Activated CD8-positive, alpha-beta memory T cell treated with anti-CD3 and anti-CD28 coated beads for 48 hours (primary cell): Measurements from ENCODE around the gene CCDC183.
"Not testable (repeated sequence)": the region's sequence is repeated elsewhere in the genome, so short reads cannot be mapped to it uniquely, and the experiment has no call there.

ENCODE experiments used
- DNase-seq, 3 experiments: peaks; one replicate each; pipeline ENCODE4 v3.0.0-alpha.2; 2020; ENCODE audit warnings: low read depth in 2 of 3, low spot score in 2 of 3

Gene CCDC183

DNA sequence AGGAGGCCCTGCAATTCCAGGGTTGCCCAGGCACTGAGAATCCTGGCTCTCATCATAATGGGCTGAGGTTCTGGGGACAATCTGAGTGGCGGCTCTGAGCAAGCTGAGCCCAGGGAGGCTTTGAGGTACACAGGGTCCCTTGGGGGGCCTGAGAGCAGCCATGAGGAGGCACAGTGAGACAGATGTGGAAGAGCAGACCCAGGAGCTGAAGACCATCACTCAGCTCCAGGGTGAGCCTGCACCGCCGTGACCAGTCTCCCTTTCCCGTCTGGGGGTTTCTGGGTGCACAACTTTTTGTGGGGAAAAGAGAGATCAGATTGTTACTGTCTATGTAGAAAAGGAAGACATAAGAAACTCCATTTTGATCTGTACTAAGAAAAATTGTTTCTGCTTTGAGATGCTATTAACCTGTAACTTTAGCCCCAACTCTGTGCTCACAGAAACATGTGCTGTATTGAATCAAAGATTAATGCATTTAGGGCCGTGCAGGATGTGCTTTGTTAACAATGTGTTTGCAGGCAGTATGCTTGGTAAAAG lies at the start of gene CCDC183:
TSS of gene CCDC183 (plus strand) at position 101 of the 537 bp plus-strand sequence. CDS start at position 161, 60 bp downstream.
- no peak for DNase-seq

GRCh38 chr9:136746621-136747020 lies 49.5 kb upstream of the CCDC183 start:
- DNase-seq: no peak

DNA sequence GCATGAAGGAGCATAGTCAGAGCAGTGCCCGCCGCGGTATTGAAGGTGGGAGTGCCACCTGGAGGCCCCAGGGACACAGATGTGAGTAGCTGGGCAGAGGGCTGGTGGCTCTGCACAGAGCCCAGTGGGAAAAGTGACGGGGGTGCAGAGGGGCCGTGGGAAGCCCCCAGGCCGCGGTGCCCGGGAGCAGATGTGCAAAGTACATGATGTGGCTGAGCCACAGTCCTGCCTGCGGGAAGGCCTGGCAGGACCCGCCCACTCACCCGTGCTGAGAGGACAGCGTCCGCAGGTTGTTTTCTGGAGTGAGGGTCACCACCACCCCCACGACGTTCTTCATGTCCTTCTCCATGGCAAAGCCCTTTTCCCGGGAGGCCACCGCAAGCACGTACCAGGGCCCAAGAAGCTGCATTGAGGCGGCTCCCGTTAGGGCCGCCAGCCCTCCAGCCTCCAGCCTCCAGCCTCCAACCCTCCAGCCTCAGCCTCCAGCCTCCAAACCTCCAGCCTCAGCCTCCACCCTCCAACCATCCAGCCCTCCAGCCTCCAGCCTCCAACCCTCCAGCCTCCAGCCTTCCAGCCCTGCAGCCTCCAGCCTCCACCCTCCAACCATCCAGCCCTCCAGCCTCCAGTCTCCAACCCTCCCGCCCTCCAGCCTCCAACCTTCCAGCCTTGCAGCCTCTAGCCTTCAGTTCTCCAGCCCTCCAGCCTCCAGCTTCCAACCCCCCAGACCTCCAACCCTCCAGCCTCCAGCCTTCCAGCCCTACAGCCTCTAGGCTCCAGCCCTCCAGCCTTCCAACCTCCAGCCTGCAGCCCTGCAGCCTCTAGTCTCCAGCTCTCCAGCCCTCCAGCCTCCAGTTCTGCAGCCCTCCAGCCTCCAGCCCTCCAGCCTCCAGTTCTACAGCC lies 48.7 kb upstream of the CCDC183 start:
- no peak for DNase-seq

- DNase-seq: no peak
These were observed 47.9 kb upstream of the CCDC183 start, which contains the start of gene LCN6 for GRCh38 chr9:136748201-136748600. TSS of gene LCN6 (minus strand) at chr9:136748525. CDS start at chr9:136748483, 42 bp downstream.

- DNase-seq: no peak
These were observed 47.2 kb upstream of the CCDC183 start for GRCh38 chr9:136748666-136749611.

- DNase-seq: no peak
These were observed 45.6 kb upstream of the CCDC183 start for GRCh38 chr9:136750526-136750925.

DNA sequence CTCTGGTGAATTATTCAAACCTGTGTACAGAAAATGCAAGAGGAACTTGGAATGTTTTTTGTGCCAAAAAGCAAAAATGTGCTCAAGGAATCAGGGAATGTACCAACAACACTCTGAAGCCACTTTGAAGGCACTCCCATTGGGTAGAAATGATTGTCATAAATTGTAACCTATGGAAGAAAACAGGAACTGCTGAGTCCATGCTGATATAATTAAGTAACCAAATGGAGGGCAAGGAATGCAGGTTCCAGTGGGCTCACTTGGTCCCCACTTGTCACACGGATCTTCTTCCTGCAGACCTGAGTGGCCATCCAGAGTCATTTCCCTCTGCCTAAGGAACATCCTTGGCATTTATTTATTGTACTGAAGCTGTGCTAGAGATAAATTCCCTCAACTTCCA lies 44.9 kb upstream of the CCDC183 start:
- no peak for DNase-seq

- no peak for DNase-seq
These were observed 44.3 kb upstream of the CCDC183 start for GRCh38 chr9:136751814-136752213.

DNA sequence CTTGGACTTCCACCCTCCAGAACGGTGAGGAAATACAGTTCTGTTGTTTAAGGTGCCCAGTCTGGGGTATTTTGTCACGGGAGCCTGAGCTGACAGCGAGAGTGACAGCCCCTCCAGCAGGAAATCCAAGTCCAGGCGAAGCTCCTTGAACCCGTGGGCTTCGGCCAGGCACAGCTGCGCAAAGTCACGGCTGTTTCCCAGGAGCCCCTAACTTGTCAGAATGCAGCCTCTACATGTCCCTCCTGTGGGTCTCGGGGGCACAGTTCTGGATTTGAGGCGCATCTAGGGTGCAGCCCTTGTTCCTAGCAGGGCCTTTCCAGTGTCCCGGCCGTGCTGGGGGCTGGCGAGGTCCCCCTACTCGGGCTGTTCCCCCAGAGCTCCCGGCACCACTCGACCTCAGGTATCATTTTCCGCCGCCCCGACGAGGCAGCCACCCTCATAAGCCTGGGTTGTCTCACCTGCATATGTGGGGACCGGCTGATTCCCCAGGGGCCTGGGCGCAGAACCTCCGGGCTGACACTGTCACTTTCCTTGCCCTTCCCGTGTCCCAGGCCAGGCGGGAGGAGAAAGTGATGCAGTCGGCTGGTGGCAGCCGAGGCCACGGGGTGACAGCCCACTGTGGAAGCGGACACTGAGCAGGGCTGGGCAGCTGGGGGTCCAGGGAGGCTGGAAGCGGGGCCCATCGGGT lies 42.6 kb upstream of the CCDC183 start:
- no peak for DNase-seq

- no peak for DNase-seq
These were observed 42.0 kb upstream of the CCDC183 start for GRCh38 chr9:136754059-136754572.

DNA sequence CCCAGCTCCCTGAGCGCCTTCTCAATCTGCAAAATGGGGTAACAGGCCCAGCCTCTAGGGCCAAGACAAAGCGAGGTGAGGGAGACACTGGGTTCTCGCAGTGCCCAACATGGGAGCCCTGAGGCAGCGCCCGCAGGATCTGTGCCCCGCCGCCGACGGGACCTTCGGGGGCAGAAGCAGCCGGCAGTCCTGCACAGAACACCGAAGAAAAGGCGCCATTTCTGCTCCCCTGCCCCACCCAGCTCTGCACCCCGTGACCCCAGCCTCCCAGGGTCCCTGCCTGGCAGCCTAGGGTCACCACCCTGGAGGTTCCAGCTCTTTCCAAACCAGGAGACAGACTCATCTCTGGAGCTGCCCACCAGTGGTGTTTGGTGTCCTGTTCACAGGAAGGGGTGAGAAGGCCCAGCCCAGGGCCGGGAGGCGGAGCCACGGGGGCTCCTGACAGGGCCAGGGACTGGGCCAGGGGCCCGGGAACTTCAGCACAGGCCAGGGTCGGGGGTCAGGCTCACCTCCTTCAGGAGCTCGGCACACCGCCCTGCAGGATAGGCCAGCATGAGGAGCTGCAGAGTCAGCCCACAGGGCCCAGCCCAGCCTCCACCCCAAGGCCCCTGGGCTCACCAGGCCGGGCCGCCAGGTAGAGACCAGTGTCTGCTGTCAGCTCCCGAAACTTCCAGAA lies 41.4 kb upstream of the CCDC183 start:
- no peak for DNase-seq

- DNase-seq: not testable (repeated sequence)
These were observed 40.6 kb upstream of the CCDC183 start for GRCh38 chr9:136755302-136756133.

DNA sequence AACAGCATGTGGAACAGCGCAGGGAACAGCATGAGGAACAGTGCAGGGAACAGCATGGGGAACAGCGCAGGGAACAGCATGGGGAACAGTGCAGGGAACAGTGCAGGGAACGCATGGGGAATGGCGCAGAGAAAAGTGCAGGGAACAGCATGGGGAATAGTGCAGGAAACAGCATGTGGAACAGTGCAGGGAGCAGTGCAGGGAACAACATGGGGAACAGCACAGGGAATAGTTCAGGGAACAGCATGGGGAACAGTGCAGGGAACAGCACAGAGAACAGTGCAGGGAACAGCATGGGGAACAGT lies 40.1 kb upstream of the CCDC183 start:
- no peak for DNase-seq

- no peak for DNase-seq
These were observed 39.3 kb upstream of the CCDC183 start for GRCh38 chr9:136756836-136757235.

DNA sequence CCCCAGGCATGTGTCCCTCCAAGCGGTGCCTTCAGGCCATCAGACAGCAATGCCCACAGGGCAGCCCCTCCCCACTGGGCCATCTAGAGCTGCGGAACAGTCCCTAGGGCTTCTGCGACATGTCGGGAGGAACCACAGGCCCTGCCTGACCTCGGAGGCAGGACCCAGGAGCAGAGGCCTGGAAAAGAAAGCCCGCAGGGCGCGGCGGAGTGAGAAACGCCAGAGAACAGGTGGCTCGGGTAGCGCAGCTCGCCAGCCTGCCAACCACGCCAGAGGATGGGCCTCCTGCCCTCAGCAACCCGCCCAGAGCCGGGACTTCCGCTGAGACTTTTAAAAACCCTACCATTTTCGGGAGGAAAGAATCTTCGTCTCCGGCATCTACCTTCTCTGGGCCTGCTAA lies 38.8 kb upstream of the CCDC183 start:
- no peak for DNase-seq

DNA sequence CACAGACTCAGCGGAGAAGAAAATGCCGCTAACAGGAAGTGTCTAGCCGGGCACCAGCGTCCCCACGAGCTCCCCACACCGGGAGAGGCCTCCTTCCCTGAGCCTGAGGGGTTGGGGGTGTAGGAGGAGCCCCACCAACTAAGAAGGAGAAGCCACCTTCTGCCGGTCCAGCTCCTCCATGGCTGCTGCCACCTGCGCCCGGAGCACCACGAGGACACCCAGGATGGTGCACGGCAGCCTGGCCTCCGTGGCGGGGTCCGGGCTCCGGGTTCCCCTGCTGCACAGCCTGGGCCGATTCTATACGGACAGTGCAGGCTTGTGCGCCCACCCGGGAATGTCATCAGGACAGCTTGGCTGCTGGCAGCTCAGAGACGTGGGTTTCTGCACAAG lies 38.4 kb upstream of the CCDC183 start:
- no peak for DNase-seq

DNA sequence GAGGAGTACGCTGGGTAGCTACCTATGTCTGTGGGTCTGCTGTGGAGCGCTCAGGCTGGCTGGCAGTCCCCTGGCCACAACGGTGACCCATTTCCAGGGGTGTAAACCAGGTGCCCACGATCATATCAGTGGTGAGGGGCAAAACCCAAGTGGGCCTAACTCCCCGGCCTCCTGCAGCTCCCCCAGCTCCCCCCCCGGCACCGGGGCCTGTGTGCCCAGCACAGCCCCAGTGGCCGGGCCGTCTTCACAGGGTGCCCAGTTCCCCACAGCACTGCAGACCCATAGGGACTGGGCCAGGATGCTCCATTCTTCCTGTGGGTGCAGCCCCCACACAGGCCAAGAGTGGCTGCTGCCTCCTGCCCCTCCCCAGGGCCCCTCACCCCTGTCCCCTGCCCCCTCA lies 37.1 kb upstream of the CCDC183 start:
- no peak for DNase-seq

DNA sequence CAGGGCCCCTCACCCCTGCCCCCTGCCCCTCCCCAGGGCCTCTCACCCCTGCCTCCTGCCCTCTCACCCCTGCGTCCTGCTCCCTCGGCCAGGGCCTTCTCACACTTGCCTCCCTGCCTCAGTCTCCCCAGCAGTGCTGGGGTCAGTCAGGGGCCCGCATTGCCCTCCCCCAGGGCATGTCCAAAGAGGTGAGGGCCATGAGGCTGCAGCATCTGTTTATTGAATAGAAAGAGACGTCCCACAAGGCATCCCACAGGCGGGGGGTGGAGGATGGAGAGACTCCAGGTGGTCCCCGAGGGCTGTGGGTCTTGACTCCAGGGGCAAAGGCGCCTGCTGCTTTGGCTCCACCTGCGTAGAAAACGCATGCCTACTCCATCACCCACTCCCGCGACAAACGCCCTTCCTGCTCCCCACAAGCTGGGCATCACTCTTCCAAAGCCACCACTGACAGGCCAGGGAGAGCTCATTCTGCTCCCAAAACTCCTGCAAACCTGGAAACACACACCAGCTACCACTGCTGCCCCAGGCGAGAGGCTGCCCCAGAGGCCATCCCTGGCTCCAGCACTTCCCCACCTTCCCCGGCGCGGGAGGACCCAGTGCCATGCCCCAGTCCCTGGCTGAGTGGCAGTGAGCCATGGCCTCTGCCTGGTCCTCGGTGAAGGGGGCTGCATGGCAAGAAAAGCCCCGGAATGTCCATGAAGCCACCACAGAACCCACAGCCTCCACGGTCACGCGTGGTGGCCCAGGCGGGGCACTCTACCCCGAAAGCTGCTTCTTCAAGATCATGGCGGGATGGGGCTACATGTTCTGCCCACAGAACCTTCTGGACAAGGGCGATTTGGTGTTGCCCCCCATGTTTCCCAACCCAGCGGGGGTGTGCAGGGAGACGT lies 36.5 kb upstream of the CCDC183 start:
- no peak for DNase-seq
